Endothelial cell (in vitro differentiated cells): Measurements from ENCODE around the gene REL. TPM values are rescaled to one million over a fixed set of nuclear protein-coding genes. Genes with fewer than 3 reads are reported as not detected.

ENCODE experiments used
- DNase-seq: peaks from one replicate; pipeline ENCODE4 v3.0.0; 2021; ENCODE audit warnings: low spot score
- H3K27ac Mint-ChIP-seq: one replicate; pipeline ENCODE4 v1.8.0; 2021; ENCODE audit warnings: mixed read lengths, inconsistent platforms; ENCODE audit not compliant: unreplicated experiment
- H3K27me3 Mint-ChIP-seq: one replicate; pipeline ENCODE4 v1.8.0; 2021; ENCODE audit warnings: mild to moderate bottlenecking, moderate library complexity, mixed read lengths, inconsistent platforms; ENCODE audit not compliant: unreplicated experiment
- H3K36me3 Mint-ChIP-seq: one replicate; pipeline ENCODE4 v1.8.0; 2021; ENCODE audit warnings: mild to moderate bottlenecking, low read depth, mixed read lengths, inconsistent platforms; ENCODE audit not compliant: unreplicated experiment
- H3K4me1 Mint-ChIP-seq: one replicate; pipeline ENCODE4 v1.8.0; 2021; ENCODE audit warnings: mild to moderate bottlenecking, mixed read lengths, inconsistent platforms; ENCODE audit not compliant: unreplicated experiment
- H3K4me3 Mint-ChIP-seq: one replicate; pipeline ENCODE4 v1.8.0; 2021; ENCODE audit warnings: mild to moderate bottlenecking, mixed read lengths, inconsistent platforms; ENCODE audit not compliant: unreplicated experiment
- H3K9me3 Mint-ChIP-seq: one replicate; pipeline ENCODE4 v1.8.0; 2021; ENCODE audit warnings: mixed read lengths, inconsistent platforms; ENCODE audit not compliant: unreplicated experiment
- CTCF ChIP-seq: fragments of 200-600 bp; sonication (generic); IDR thresholded peaks from one replicate; pipeline ENCODE4 v1.5.0; 2021; ENCODE audit warnings: antibody characterized with exemption; ENCODE audit not compliant: unreplicated experiment
- total RNA-seq: library from RNA; stranded (reverse); fragmentation: NEBNext Ultra II Directional; extraction: Animal tissue kit (Norgen Biotek cat#: 25700); gene quantifications from one replicate; pipeline ENCODE4 v1.2.1, GENCODE V29; 2021; ENCODE audit not compliant: unreplicated experiment

Gene REL
- total RNA-seq, 1 donor from 2014 or later = 16.4 TPM

GRCh38 chr2:60974652-60975051, 93.3 kb downstream of the REL start:
- no peak for TF ChIP-seq CTCF
- H3K36me3 Mint-ChIP-seq = no peaks in the 10 kb centered on the region
- H3K27ac Mint-ChIP-seq = no peak overlapping the region

More at GRCh38 chr2:60974652-60975051, 93.3 kb downstream of the REL start:
- Mint-ChIP-seq H3K9me3 (no peaks in the 10 kb centered on the region), H3K4me1 (no peaks in the 10 kb centered on the region), H3K4me3 (no peak overlapping the region), H3K27me3 (no peaks in the 10 kb centered on the region)
- no peak for DNase-seq

Other genes with a start within 250 kb of the REL start
- gene PAPOLG, start 125.3 kb upstream of the REL start, total RNA-seq = 19.5 TPM
- 24.8 TPM for gene PEX13, start 136.1 kb downstream of the REL start, total RNA-seq
- 8.5 TPM for gene PUS10, start 136.7 kb downstream of the REL start, total RNA-seq
- 27.3 TPM for gene SANBR, start 184.3 kb downstream of the REL start, total RNA-seq